Chondrocyte (in vitro differentiated cells): ENCODE data around the gene RPS6KB2. TPM values are rescaled to one million over a fixed set of nuclear protein-coding genes. Genes with fewer than 3 reads are reported as not detected.
"Not testable (repeated sequence)": the region's sequence is repeated elsewhere in the genome, so short reads cannot be mapped to it uniquely, and the experiment has no call there.

Experiments
- DNase-seq: peaks from one replicate; pipeline ENCODE4 v3.0.0; 2021; ENCODE audit warnings: mixed read lengths, low spot score
- H3K27ac Mint-ChIP-seq: one replicate; pipeline ENCODE4 v1.8.0; 2021; ENCODE audit warnings: mild to moderate bottlenecking, moderate library complexity, mixed read lengths; ENCODE audit not compliant: unreplicated experiment
- H3K27me3 Mint-ChIP-seq: 2 replicates; pipeline ENCODE4 v1.8.0; 2021; ENCODE audit warnings: low read depth, mixed read lengths
- H3K36me3 Mint-ChIP-seq: 2 replicates; pipeline ENCODE4 v1.8.0; 2021; ENCODE audit warnings: low read depth, mixed read lengths
- H3K4me1 Mint-ChIP-seq: 2 replicates; pipeline ENCODE4 v1.8.0; 2021; ENCODE audit warnings: low read depth, mild to moderate bottlenecking, mixed read lengths
- H3K4me3 Mint-ChIP-seq: one replicate; pipeline ENCODE4 v1.8.0; 2021; ENCODE audit warnings: mild to moderate bottlenecking, moderate library complexity, mixed read lengths; ENCODE audit not compliant: unreplicated experiment
- H3K9me3 Mint-ChIP-seq: 2 replicates; pipeline ENCODE4 v1.8.0; 2021; ENCODE audit warnings: low read depth, mixed read lengths
- total RNA-seq: library from RNA; stranded (reverse); gene quantifications from 3 replicates; pipeline ENCODE4 v1.2.1, GENCODE V29; 2021
- TF ChIP-seq, protein P1 (sequence below): fragments of 200-600 bp; sonication (generic); IDR thresholded peaks from 2 replicates; pipeline ENCODE4 v1.5.0; 2021; ENCODE audit warnings: antibody characterized with exemption, mild to moderate bottlenecking, moderate library complexity

Gene RPS6KB2
- total RNA-seq, 1 donor from 2014 or later: 42.3 TPM

DNA sequence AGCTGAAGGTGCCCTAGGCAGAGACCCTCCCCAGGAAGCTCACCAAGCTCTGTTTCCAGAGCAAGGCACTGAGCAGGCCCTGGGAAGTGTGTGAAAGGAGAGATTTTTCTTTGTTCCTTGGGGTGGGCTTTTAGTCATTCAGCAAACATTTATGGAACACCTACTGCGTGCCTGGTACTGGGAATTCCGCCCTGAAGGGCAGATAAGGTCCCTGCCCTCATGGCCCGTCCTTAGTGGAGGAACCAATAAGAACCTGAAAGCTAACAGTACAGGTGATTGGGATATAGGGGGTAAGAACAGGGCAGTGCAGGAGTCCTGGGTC lies 36.9 kb downstream of the RPS6KB2 start:
- H3K9me3 Mint-ChIP-seq: no peaks in the 10 kb centered on the region
- H3K36me3 Mint-ChIP-seq: no peaks in the 10 kb centered on the region
- H3K4me3 Mint-ChIP-seq: peak overlapping the region; percentile 72
- H3K27me3 Mint-ChIP-seq: no peaks in the 10 kb centered on the region
- H3K4me1 Mint-ChIP-seq: peaks cover 31% of the 10 kb centered on the region
- H3K27ac Mint-ChIP-seq: peak overlapping the region; percentile 6
- DNase-seq: no peak
- TF ChIP-seq, protein P1, sequence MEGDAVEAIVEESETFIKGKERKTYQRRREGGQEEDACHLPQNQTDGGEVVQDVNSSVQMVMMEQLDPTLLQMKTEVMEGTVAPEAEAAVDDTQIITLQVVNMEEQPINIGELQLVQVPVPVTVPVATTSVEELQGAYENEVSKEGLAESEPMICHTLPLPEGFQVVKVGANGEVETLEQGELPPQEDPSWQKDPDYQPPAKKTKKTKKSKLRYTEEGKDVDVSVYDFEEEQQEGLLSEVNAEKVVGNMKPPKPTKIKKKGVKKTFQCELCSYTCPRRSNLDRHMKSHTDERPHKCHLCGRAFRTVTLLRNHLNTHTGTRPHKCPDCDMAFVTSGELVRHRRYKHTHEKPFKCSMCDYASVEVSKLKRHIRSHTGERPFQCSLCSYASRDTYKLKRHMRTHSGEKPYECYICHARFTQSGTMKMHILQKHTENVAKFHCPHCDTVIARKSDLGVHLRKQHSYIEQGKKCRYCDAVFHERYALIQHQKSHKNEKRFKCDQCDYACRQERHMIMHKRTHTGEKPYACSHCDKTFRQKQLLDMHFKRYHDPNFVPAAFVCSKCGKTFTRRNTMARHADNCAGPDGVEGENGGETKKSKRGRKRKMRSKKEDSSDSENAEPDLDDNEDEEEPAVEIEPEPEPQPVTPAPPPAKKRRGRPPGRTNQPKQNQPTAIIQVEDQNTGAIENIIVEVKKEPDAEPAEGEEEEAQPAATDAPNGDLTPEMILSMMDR: no peak

DNA sequence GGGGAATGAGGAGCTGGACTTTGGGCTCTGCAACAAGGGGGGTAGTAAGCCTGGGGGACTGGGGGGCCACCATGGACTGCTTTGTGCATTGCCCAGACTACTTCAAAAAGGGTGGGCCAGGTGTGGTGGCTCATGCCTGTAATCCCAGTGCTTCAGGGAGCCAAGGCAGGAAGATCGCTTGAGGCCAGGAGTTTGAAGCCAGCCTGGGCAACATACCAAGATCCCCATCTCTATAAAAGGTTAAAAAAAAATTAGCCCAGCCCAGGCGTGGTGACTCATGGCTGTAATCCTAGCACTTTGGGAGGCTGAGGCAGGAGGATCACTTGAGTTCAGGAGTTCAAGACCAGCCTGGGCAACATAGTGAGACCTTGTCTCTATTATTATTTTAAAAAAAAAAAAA lies 37.2 kb downstream of the RPS6KB2 start:
- Mint-ChIP-seq H3K27ac (peak overlapping the region; percentile 6), H3K4me1 (peaks cover 31% of the 10 kb centered on the region)
- not testable (repeated sequence) for DNase-seq, H3K27me3 Mint-ChIP-seq, H3K9me3 Mint-ChIP-seq, H3K36me3 Mint-ChIP-seq, H3K4me3 Mint-ChIP-seq

DNA sequence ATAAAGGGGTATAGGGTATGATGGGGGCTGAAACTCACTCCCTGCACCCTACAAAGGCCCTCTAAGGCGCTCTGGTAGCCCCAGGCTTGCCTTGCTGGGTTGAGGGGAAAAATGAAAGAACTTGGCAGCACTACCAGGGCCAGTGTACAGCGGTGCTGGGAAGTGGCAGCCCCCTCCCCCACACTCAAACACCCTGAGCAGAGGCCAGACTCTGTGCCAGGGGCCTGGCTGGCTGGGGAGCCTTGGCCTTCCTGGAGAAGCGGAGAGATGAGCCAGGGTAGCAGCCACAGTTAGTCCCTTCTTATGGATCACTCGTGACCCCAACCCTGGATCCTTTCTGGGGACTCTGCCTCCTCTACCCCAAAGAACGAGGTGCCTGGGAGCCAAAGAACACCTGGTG lies 38.1 kb downstream of the RPS6KB2 start:
- Mint-ChIP-seq H3K4me3 (no peak overlapping the region), H3K27me3 (no peaks in the 10 kb centered on the region), H3K9me3 (no peaks in the 10 kb centered on the region), H3K36me3 (no peaks in the 10 kb centered on the region), H3K27ac (no peak overlapping the region), H3K4me1 (peaks cover 31% of the 10 kb centered on the region)
- no peak for DNase-seq
- TF ChIP-seq, protein P1: no peak

DNA sequence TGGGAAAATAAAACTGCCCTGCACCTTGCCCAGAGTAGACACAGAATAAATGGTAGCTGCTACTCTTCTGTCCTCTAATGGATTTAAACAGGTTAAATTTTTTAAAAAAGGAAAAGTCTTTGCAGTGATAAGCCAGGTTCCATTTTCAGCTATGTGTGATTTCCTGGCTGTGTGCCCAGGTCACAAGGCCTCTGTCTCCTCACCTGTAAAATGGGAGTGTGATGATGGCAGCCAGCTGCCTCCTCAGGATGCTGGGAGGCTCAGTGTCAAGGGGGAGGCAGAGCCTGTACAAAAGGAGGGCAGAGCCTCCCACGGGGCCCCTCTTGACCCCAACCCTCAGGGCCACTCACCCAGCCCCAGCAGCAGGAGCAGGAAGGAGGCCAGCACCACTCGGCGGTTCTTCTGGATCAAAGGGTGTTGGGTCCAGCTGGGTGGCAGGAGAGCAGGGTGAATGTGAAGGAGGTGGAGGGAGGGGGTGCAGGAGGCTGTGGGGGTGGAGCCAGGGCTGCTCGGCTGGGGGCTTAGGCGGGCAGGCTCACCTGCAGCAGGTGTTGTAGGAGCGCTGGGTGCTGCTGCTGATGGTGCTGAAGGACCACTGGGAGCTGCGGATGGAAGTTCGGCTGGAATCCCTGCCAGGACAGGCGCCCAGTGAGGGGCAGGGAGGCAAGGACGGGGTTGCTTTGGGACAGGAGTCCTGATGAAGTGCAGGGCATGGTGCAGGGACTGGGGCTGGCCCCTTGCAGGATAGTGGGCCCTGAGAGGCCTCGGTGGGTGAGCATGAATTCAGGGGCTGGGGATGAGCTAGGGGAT lies 38.9 kb downstream of the RPS6KB2 start:
- Mint-ChIP-seq H3K27ac (peak overlapping the region; percentile 51), H3K27me3 (no peaks in the 10 kb centered on the region), H3K4me1 (peaks cover 31% of the 10 kb centered on the region), H3K4me3 (peak overlapping the region; percentile 84), H3K36me3 (no peaks in the 10 kb centered on the region), H3K9me3 (no peaks in the 10 kb centered on the region)
- DNase-seq: peak; percentile 90
- TF ChIP-seq, protein P1: no peak

DNA sequence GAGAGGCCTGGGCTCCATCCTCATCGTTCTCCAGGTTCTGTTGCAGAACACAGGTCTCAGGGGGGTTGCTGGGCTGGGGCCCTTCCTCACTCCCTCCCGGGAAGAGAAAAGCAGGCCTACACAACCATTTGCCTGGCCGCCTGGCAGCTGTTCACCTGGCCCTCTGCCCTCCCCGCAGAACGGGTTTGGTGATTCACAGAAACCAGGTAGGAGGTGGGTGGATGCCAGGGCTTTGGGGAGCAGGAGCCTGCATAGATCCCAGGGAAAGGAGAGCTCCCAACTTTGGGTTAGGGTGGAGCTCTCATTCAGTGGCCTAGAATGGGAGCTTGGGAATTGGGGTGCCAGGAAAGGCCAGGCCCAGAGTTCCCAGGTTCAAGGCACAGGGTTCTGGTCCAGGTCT lies 39.8 kb downstream of the RPS6KB2 start:
- H3K4me3 Mint-ChIP-seq: peak overlapping the region; percentile 84
- no peak for DNase-seq
- H3K36me3 Mint-ChIP-seq: no peaks in the 10 kb centered on the region
- H3K27ac Mint-ChIP-seq: peak overlapping the region; percentile 77
- H3K27me3 Mint-ChIP-seq: no peaks in the 10 kb centered on the region
- no peaks in the 10 kb centered on the region for H3K9me3 Mint-ChIP-seq
- TF ChIP-seq, protein P1: no peak
- peaks cover 31% of the 10 kb centered on the region for H3K4me1 Mint-ChIP-seq

DNA sequence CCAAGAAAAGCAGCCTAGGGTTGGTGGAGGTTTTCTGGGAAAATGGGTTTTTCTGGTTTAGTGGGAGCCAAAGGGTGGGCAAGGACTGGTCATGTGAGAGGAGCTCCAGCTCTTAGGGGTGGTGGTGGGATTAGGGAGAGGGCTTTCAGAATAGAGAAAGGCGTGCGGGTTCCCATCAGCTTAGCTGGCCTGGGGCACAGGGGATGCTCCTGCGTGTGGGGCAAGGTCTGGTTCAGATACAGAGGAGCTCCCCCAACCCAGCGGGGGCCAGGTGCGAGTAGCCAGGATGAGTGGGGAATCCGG lies 40.1 kb downstream of the RPS6KB2 start:
- DNase-seq: no peak
- Mint-ChIP-seq H3K4me1 (peaks cover 31% of the 10 kb centered on the region), H3K9me3 (no peaks in the 10 kb centered on the region), H3K36me3 (no peaks in the 10 kb centered on the region), H3K27ac (peak overlapping the region; percentile 77), H3K27me3 (no peaks in the 10 kb centered on the region), H3K4me3 (peak overlapping the region; percentile 84)
- TF ChIP-seq, protein P1: no peak
